Suprapubic skin (tissue), 3 donors: ENCODE results near the gene PLEKHD1.

Experiments used
- EP300 ChIP-seq: sonication (generic); formaldehyde crosslinking; IDR thresholded peaks from one replicate; pipeline ENCODE4 v1.6.1; 2017; ENCODE audit warnings: antibody characterized with exemption
- POLR2A ChIP-seq, 2 donors: fragments of 450-650 bp; IDR thresholded peaks; one replicate each; pipeline ENCODE4 v1.6.1; 2017; ENCODE audit warnings: antibody characterized with exemption in 2 of 2, mild to moderate bottlenecking in 2 of 2, moderate library complexity in 2 of 2
- TF ChIP-seq, protein P1 (sequence below), 2 donors: fragments of 200-600 bp in 1 of 2; fragments of 450-650 bp in 1 of 2; sonication (generic) in 1 of 2; IDR thresholded peaks; one replicate each; pipeline ENCODE4 v1.5.1; 2016 to 2019; ENCODE audit warnings: antibody characterized with exemption in 2 of 2, mild to moderate bottlenecking in 1 of 2, moderate library complexity in 1 of 2

DNA sequence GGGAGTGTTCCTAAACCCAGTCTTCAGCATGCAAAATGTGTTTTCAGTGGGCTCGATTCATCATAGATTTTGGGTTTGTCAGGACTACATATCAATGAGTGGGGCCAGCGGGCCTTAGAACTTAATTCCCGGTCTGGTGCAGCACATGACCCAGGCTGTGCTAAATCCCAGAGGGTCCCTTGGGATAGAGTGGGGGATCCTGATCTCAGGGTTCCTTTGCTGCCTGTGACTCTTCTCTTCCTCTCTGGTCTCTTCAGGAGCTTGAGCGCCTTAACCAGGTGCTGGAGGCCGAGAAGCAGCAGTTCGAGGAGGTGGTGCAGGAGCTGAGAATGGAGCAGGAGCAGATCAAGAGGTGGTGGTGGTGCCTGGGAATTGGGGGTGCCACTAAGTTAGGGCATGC is 37.5 kb downstream of the PLEKHD1 start:
- TF ChIP-seq, protein P1, sequence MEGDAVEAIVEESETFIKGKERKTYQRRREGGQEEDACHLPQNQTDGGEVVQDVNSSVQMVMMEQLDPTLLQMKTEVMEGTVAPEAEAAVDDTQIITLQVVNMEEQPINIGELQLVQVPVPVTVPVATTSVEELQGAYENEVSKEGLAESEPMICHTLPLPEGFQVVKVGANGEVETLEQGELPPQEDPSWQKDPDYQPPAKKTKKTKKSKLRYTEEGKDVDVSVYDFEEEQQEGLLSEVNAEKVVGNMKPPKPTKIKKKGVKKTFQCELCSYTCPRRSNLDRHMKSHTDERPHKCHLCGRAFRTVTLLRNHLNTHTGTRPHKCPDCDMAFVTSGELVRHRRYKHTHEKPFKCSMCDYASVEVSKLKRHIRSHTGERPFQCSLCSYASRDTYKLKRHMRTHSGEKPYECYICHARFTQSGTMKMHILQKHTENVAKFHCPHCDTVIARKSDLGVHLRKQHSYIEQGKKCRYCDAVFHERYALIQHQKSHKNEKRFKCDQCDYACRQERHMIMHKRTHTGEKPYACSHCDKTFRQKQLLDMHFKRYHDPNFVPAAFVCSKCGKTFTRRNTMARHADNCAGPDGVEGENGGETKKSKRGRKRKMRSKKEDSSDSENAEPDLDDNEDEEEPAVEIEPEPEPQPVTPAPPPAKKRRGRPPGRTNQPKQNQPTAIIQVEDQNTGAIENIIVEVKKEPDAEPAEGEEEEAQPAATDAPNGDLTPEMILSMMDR (IDR thresholded peaks at IDR 0.05), result no peak
- TF ChIP-seq EP300 (no peak), POLR2A (IDR thresholded peaks at IDR 0.05) (no peak)
